T-helper 9 cell (primary cell): Measurements from ENCODE around the gene FAT1.

Source experiments
- DNase-seq: peaks from one replicate; pipeline ENCODE4 v3.0.0-alpha.2; 2020

The FAT1 gene

GRCh38 chr4:186754976-186755375 is 31.3 kb upstream of the FAT1 start:
- DNase-seq: no peak

- no peak for DNase-seq
These were observed 28.7 kb upstream of the FAT1 start for GRCh38 chr4:186752325-186752724.

GRCh38 chr4:186749611-186750281 is 26.1 kb upstream of the FAT1 start:
- DNase-seq: no peak

- DNase-seq: no peak
These were observed 22.9 kb upstream of the FAT1 start for GRCh38 chr4:186746581-186746980.

GRCh38 chr4:186743261-186743660 is 19.6 kb upstream of the FAT1 start:
- no peak for DNase-seq

- no peak for DNase-seq
These were observed 17.2 kb upstream of the FAT1 start for GRCh38 chr4:186740822-186741221.

GRCh38 chr4:186739802-186740434 is 16.3 kb upstream of the FAT1 start:
- DNase-seq: no peak

- DNase-seq: no peak
These were observed 15.7 kb upstream of the FAT1 start for GRCh38 chr4:186739317-186739716.

- no peak for DNase-seq
These were observed 14.8 kb upstream of the FAT1 start for GRCh38 chr4:186738421-186738820.

GRCh38 chr4:186737427-186737826 is 13.8 kb upstream of the FAT1 start:
- no peak for DNase-seq

- no peak for DNase-seq
These were observed 12.8 kb upstream of the FAT1 start for GRCh38 chr4:186736466-186736865.

GRCh38 chr4:186734251-186734650 is 10.6 kb upstream of the FAT1 start:
- DNase-seq: no peak

GRCh38 chr4:186733778-186734177 is 10.1 kb upstream of the FAT1 start:
- DNase-seq: no peak

GRCh38 chr4:186730621-186731020 is 7.0 kb upstream of the FAT1 start:
- DNase-seq: no peak

GRCh38 chr4:186729856-186730255 is 6.2 kb upstream of the FAT1 start:
- DNase-seq: no peak

- DNase-seq: no peak
These were observed 5.1 kb upstream of the FAT1 start for GRCh38 chr4:186728631-186729271.

GRCh38 chr4:186727977-186728519 is 4.4 kb upstream of the FAT1 start:
- no peak for DNase-seq

GRCh38 chr4:186727169-186727976 is 3.7 kb upstream of the FAT1 start:
- no peak for DNase-seq

GRCh38 chr4:186726426-186727168 is 2.9 kb upstream of the FAT1 start:
- DNase-seq: no peak

GRCh38 chr4:186725469-186726425 is 2.1 kb upstream of the FAT1 start:
- DNase-seq: no peak

GRCh38 chr4:186724864-186725468 is 1.3 kb upstream of the FAT1 start:
- DNase-seq: no peak
